GM21619 (cell line): ENCODE measurements around the gene AMFR.

Experiments
- ATAC-seq: cut with Tn5 transposase; IDR thresholded peaks from one replicate; pipeline ENCODE4 v1.9.1; 2021; ENCODE audit not compliant: unreplicated experiment

The AMFR gene

DNA sequence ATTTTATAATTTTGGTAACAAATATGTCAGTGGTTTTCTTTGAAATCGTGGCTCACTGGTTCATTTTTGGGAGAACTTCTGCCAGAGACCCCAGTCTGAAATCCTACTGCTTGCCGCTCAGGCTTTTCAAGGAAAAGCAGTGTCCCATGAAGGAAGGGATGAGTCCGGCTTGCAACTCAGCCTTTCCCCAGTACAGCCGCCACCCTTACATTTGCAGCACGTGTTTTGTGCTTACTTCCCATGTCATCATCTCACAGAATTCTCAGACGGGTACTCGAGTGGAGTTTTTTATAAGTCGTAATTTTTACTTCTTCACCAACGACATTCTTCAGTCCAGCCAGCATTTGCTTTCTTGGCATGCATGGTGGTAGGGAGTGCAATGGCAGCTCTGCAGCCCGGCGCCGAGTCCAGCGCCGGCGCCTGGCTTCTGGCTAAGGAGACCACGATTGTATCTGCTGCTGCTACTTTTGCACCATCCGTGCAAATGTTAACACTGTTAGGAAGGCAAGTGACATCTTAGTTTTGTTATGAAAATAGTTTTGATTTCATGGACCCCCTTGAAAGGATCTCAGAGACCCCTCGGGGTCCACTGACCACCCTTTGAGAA lies 111.0 kb downstream of the AMFR start:
- no peak for ATAC-seq

DNA sequence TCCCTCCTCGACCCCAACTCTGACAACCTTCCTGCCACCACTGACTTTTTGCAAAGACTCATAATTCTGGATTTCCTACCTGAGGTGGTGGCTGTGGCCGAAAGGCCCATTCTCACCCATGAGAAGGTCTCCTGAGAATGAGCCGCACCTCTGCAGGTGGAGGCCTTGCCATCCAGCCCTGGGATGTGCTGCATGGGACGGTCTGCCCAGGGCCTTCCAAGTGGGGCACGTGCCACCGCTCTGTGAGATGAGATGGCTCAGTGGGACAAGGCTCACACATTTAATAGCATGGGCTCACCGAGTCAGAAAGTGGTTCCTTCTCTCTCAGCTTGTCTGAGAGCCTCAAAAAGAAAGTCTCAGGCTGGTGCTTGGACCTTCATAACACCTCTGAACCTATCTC lies 112.8 kb downstream of the AMFR start:
- ATAC-seq = no peak

DNA sequence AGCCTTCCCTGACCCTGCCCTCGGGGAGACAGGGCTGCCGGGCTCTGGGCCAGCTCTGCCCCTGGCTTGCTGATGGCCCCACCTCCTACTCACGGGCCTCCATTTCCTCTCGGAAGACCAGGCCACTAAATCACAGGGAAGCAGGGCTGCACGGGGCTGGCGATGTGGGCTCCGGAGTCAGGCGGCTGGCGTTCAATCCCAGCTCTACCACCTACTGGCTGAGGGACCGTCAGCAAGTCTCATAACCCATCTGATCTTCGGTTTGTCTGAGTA lies 113.4 kb downstream of the AMFR start:
- ATAC-seq = no peak
